Measurements from ENCODE around the gene EPB41L5.

- TF ChIP-seq CTCF (IDR thresholded peaks at IDR 0.05) = no peak
- no peak for TF ChIP-seq POLR2A (IDR thresholded peaks at IDR 0.05)
Observed at GRCh38 chr2:120224256-120224655, 211.4 kb downstream of the EPB41L5 start.
